ENCODE data around the gene MAPK8IP2.

DNA sequence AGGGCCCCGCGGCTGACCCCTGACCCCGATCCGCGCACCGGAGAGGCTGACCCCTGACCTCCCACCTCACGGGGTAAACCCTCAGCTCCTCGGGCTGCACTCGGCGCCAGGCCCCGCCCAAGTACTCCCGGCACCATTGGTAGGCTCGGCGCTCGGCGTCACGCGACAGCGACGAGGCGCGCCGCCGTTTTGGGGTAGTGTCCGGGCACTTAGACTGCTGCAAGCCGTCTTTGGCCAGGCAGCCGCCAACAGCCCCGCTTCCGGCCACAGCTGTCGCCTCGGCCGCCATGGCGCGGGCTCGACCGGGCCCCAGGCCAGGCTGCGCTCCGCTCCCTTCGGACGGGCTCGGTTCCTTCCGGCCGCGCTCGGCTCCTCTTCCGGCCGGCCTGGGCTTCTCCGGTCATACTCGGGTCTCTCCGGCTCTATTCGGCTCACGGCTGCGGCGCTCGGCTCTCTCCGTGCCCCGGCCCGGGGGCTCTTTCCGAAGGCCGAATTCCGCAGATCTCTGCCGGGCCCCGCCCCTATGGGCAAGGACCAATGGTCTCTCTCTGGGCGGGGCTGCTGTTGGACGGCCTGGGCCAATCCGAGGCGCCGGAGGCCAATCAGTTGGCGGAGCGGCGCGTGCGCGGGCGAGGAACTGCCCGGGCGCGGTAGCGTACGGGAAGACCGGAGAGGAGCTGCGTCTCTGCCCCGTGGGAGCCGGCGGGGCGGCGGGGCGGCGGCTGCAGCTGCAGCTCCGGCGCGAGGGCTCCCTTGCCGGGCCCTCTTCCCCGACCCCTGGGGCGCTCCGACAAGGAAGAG lies 17.9 kb upstream of the MAPK8IP2 start, which contains the start of gene CHKB:
- TF ChIP-seq CTCF (conservative IDR thresholded peaks at IDR 0.05 in 1 of 2, IDR thresholded peaks at IDR 0.05 in 1 of 2; ENCODE audit: low read depth in 1 of 2, low read length in 2 of 2) (no peak), EZH2 (IDR thresholded peaks at IDR 0.05; ENCODE audit: low read length, missing control alignments) (no peak)
